Cardiac septum (tissue), 1 donor: ENCODE data around the gene PLEKHO2. TPM values are rescaled to one million over a fixed set of nuclear protein-coding genes. Genes with fewer than 3 reads are reported as not detected.

Source experiments
- DNase-seq: peaks from one replicate; pipeline ENCODE4 v3.0.0-alpha.2; 2020; ENCODE audit warnings: low spot score
- intact Hi-C: fragments of 100-400 bp; cut with DNase I; formaldehyde crosslinking; loops from one replicate; pipeline ENCODE4 v1.14.0; 2022
- total RNA-seq: library from RNA; stranded (reverse); fragmentation: NEBNext Ultra II Directional; extraction: Animal tissue kit (Norgen Biotek cat#: 25700); gene quantifications from one replicate; pipeline ENCODE4 v1.2.1, GENCODE V29; 2021
- donor health status: DM: no; HTN: no; CAD: no.

The PLEKHO2 gene
- total RNA-seq, 1 donor from 2014 or later: 10.4 TPM

DNA sequence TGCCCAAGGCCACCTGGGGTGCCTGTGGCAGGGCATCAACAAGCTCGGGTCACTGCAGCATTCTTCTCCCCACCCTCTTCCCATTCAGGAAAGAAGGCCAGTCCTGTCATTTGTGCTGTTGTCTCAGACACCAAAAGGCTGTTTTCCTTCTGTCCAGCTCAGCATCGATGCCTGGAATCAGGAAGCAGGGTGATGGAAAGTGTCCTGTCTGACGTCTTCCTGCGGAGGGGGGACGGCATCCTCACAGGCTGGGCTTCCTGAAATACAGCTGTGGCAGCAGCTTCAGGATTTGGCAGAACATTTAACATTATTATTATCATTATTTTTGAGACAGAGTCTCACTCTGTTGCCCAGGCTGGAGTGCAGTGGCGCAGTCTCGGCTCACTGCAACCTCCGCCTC lies 37.0 kb downstream of the PLEKHO2 start:
- intact Hi-C loops: no loop called here
- DNase-seq: no peak

GRCh38 chr15:64883100-64883581 lies 41.4 kb downstream of the PLEKHO2 start:
- no peak for DNase-seq
- intact Hi-C loops: no loop called here

GRCh38 chr15:64883997-64884511 lies 42.3 kb downstream of the PLEKHO2 start:
- DNase-seq: peak; percentile 94
- intact Hi-C loops: no loop called here

- intact Hi-C loops: no loop called here
- no peak for DNase-seq
These were observed 43.0 kb downstream of the PLEKHO2 start for GRCh38 chr15:64884679-64885078.

DNA sequence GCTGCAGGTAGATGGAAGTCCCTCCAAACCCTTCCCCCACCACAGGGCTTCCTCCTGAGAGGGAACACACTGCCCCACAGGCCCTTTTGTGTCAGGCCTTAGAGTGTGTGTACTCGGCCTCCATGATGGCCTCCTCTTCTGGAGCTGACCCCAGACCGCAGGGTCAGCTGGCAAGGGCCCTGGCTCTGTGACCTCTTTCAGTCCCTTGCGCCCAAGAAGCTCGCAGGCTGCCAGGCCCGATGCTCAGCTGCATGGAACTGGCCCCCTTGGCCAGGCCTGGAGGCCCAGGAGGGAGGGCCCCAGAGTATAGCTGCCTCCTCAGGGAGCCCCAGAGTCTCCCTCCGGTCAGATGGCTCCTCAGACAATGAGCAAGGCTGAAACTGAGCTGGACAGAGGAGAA lies 46.6 kb downstream of the PLEKHO2 start:
- DNase-seq: no peak
- intact Hi-C loops: no loop called here

DNA sequence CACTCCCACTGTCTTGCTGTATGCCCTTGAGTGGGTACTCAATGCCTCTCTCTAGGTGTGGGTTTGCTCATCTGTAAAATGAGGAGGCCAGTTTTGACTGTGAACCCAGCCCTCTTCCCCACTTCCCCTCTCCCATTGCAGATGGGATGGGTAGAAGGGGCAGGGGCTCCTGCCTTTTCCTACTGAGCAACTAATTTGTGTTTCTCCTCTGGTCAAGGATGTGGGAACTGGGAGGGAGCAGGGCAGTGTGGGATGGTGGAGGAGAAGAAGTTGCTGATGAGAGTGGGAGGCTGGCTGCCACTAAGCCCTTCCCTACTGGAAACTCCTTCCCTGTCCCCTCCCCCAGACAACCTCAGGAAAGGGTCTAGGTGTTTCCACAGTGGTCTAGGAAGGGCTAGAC lies 49.8 kb downstream of the PLEKHO2 start:
- intact Hi-C loops: no loop called here
- DNase-seq: no peak

DNA sequence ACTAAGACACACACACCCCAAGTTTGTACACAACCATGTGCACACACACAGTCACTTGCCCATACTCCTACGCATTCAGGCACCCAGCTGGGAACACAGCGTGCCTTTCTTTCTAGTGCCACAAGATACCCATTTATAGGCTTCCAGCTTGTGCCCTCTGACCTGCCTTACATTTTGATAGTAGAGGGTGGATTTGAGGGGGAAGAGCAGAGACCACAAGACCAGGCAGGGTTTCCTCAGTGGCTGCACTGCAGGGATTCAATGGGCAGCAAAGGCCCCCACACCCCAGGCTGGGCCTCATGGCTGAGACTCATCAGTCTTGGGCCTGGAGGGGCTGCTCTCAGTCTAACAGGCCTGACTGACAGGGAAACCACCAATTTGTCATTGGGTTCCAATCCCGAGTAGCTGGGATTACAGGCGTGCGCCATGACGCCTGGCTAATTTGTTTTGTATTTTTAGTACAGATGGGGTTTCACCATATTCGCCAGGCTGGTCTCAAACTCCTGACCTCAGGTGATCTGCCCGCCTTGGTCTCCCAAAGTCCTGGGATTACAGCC lies 51.2 kb downstream of the PLEKHO2 start:
- intact Hi-C loops: no loop called here
- no peak for DNase-seq

DNA sequence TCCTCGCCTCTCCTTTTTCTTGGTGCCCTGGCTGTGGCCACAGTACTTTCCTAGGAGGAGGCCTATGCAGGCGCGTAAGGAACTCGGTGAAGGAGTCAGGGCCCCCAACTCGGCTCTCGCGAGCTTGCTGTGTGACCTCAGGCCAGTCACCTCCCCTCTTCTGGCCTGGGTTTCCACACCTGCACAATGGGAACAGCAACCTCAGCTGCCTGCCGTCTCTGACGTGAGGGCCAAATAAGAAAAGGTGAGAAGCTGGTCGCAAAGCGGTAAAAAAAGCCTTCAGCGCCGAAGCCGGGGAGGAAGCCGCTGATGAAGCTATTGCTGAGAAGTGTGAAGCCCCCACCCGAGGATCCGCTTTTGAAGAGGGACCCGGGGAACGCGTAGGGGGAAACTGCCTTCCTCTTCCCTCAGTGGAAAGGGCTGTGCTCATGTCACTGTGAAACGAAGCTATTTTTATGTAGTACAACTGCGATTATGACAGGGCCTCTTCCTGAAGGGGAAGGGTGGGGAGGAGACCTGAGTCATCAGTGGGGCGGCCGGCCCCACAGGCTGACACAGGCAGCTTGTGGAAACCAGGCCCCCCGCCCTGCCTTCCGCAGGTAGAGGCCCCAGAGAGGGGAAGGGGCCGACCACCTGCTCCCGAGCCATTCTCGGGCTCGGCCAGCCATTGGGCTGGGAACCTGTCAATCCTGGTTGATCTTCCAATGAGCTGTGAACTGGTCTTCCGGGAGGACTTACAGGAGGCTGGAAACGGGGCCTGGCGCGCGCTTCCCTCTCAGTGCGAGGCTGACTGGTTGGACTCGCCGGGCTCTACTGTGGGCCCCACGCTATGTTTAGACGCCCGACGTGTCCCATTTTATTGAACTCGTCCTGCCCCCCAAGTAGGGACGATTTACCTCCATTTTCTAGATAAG lies 52.0 kb downstream of the PLEKHO2 start:
- intact Hi-C loops: no loop called here
- peak; percentile 96 for DNase-seq

DNA sequence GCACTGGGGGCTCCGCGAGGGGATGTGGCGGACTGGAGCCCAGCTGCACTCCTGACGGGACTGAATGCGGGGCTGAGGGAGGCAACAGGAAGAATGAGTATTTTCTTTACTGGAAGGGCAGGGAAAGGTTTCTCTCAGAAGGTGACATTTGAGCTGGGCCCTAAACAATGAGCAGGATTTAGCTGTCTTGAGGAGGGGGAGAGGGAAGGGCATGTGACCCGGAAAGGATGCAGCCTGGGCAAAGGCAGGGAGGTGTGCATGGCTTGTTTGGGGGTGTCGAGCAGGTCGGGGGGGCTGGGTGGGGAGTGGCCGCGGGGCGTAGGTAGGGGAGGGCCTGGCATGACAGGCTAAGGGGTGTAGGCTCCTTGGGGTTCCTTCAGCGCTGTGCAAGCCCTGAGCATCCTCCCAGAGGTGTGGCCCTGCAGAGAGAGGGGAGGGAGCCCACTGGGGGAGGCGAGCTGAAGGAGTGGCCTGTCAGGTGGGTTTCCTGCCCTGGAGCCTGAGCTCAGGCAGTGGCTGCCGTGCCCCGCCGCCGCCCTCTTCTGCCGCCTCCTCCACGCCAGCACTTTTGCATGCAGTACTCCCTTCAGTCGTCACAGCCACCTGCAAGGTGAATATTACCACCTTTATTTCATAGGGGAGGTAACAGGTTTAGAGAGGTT lies 52.8 kb downstream of the PLEKHO2 start:
- intact Hi-C loops: loop anchor here (5.0 kb wide), 1 partner anchor 52 kb away; the partner anchor contains the start of gene PLEKHO2
- no peak for DNase-seq

GRCh38 chr15:64895285-64896065 lies 53.8 kb downstream of the PLEKHO2 start:
- DNase-seq: no peak
- intact Hi-C loops: loop anchor here (5.0 kb wide), 1 partner anchor 53 kb away; the partner anchor contains the start of gene PLEKHO2

GRCh38 chr15:64896371-64897069 lies 54.8 kb downstream of the PLEKHO2 start:
- DNase-seq: no peak

DNA sequence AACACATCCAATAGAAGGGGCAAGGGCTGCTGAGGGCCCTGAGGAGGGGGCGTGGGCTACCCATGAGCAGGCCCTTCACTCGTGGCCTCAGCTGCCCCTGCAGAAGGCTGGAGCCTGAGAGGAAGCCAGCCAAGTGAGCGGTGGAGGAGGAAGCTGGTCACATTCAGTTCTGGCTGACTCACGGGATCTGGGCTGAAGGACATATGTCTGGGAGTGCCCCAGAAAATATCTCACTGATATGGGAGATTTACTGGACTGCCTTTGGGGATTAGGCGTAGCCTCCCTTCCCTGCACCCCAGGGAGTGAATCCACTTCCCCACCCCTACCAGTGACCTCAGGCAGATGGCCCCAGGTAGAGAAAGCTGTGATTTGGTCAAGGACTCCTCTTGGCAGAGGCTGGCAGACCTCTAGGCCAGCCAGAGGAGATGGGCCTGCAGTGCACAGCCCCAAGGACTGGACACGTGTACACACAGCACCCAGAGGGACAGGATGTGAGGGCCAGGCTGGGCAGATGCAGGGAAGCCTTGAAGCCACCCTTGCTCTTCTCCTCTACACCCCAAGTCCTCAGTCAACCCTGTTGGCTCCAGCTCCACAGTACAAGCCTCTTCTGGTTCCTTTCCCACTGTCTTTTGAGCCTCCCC lies 55.8 kb downstream of the PLEKHO2 start:
- intact Hi-C loops: loop anchor here (5.0 kb wide), 1 partner anchor 55 kb away; the partner anchor contains the start of gene PLEKHO2
- DNase-seq: peak; percentile 89

More at GRCh38 chr15:64896371-64897069, 54.8 kb downstream of the PLEKHO2 start:
- intact Hi-C loops: loop anchor here (5.0 kb wide), 1 partner anchor 54 kb away; the partner anchor contains the start of gene PLEKHO2

- intact Hi-C loops: loop anchor here (5.0 kb wide), 1 partner anchor 56 kb away; the partner anchor contains the start of gene PLEKHO2
These were observed 56.7 kb downstream of the PLEKHO2 start for GRCh38 chr15:64898406-64898805.

DNA sequence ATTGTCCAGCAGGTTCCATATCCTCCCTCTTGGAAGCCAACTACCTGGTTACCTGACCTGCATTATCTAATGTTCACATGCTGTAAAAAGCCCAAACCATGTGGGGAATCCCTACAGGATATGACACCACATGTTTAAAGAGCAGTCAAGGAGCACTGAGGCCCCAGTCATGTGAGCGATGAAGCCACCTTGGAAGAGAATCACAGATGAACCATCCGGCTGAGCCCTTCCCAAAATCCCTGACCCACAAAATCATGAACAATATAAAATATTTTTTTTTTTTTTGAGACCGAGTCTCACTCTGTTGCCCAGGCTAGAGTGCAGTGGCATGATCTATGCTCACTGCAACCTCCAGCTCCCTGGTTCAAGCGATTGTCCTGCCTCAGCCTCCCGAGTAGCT lies 59.4 kb downstream of the PLEKHO2 start:
- intact Hi-C loops: no loop called here
- DNase-seq: no peak

More at GRCh38 chr15:64898406-64898805, 56.7 kb downstream of the PLEKHO2 start:
- no peak for DNase-seq

- intact Hi-C loops: no loop called here
These were observed 60.2 kb downstream of the PLEKHO2 start for GRCh38 chr15:64901914-64902313.

GRCh38 chr15:64902863-64903262 lies 61.1 kb downstream of the PLEKHO2 start:
- intact Hi-C loops: no loop called here
- no peak for DNase-seq

More at GRCh38 chr15:64901914-64902313, 60.2 kb downstream of the PLEKHO2 start:
- DNase-seq: no peak

GRCh38 chr15:64903326-64903950 lies 61.7 kb downstream of the PLEKHO2 start:
- DNase-seq: no peak
- intact Hi-C loops: no loop called here
